Activated naive CD4-positive, alpha-beta T cell treated with anti-CD3 and anti-CD28 coated beads, Interleukin-2, amount 10 ng/mL, durations not matched to agents 7 days and 5 days (primary cell): ENCODE results near the gene FOXN3.
A peak's percentile ranks its signal among the peaks of the same experiment; 100 is the strongest.

Experiments used
- CTCF ChIA-PET: fragments of 350-600 bp; sonication (Branson Sonifier 250); formaldehyde crosslinking; loops from one replicate; lab custom pipeline; 2021; ENCODE audit warnings: antibody characterized with exemption; lab: Charles Lee
- DNase-seq: peaks from one replicate; pipeline ENCODE4 v3.0.0-alpha.2; 2020
- H3K27ac Mint-ChIP-seq: one replicate; pipeline ENCODE4 v1.8.0; 2021; ENCODE audit warnings: mild to moderate bottlenecking, moderate library complexity, mixed read lengths
- H3K27me3 Mint-ChIP-seq: one replicate; pipeline ENCODE4 v1.8.0; 2021; ENCODE audit warnings: mild to moderate bottlenecking, mixed read lengths
- H3K36me3 Mint-ChIP-seq: one replicate; pipeline ENCODE4 v1.8.0; 2021; ENCODE audit warnings: mixed read lengths
- H3K4me1 Mint-ChIP-seq: one replicate; pipeline ENCODE4 v1.8.0; 2021; ENCODE audit warnings: mixed read lengths
- H3K4me3 Mint-ChIP-seq: one replicate; pipeline ENCODE4 v1.8.0; 2021; ENCODE audit warnings: mild to moderate bottlenecking, moderate library complexity, mixed read lengths
- H3K9me3 Mint-ChIP-seq: one replicate; pipeline ENCODE4 v1.8.0; 2021; ENCODE audit warnings: mixed read lengths

Gene FOXN3

GRCh38 chr14:89197623-89198022 lies 219.4 kb downstream of the FOXN3 start:
- Mint-ChIP-seq H3K4me3 (no peak overlapping the region), H3K4me1 (peaks cover 10% of the 10 kb centered on the region), H3K27ac (no peak overlapping the region), H3K36me3 (peaks cover 25% of the 10 kb centered on the region), H3K9me3 (peaks cover 7% of the 10 kb centered on the region), H3K27me3 (no peaks in the 10 kb centered on the region)
- no peak for DNase-seq
- CTCF ChIA-PET: no interaction called here

- Mint-ChIP-seq H3K4me3 (no peak overlapping the region), H3K27me3 (no peaks in the 10 kb centered on the region), H3K4me1 (peaks cover under 1% of the 10 kb centered on the region), H3K9me3 (peaks cover 7% of the 10 kb centered on the region), H3K36me3 (peaks cover 25% of the 10 kb centered on the region), H3K27ac (no peak overlapping the region)
- CTCF ChIA-PET: no interaction called here
- no peak for DNase-seq
These were observed 220.5 kb downstream of the FOXN3 start for GRCh38 chr14:89196545-89196944.

GRCh38 chr14:89194376-89194775 lies 222.7 kb downstream of the FOXN3 start:
- H3K4me1 Mint-ChIP-seq: no peaks in the 10 kb centered on the region
- H3K4me3 Mint-ChIP-seq: no peak overlapping the region
- CTCF ChIA-PET: no interaction called here
- H3K9me3 Mint-ChIP-seq: peaks cover 7% of the 10 kb centered on the region
- peak overlapping the region; percentile 14 for H3K27ac Mint-ChIP-seq
- no peaks in the 10 kb centered on the region for H3K27me3 Mint-ChIP-seq
- DNase-seq: no peak
- peaks cover 29% of the 10 kb centered on the region for H3K36me3 Mint-ChIP-seq

GRCh38 chr14:89190765-89191513 lies 226.1 kb downstream of the FOXN3 start:
- Mint-ChIP-seq H3K9me3 (no peaks in the 10 kb centered on the region), H3K27me3 (no peaks in the 10 kb centered on the region), H3K36me3 (peaks cover 25% of the 10 kb centered on the region), H3K4me3 (no peak overlapping the region), H3K4me1 (no peaks in the 10 kb centered on the region), H3K27ac (no peak overlapping the region)
- DNase-seq: no peak
- CTCF ChIA-PET: interaction anchor here (0.6 to 3.0 kb wide), 2 partner anchors 14 to 468 kb away, joined by 3 to 15 read pairs; no protein-coding TSS in a partner anchor

- H3K36me3 Mint-ChIP-seq: peaks cover 23% of the 10 kb centered on the region
- no peaks in the 10 kb centered on the region for H3K27me3 Mint-ChIP-seq
- no peaks in the 10 kb centered on the region for H3K9me3 Mint-ChIP-seq
- H3K27ac Mint-ChIP-seq: no peak overlapping the region
- no peak overlapping the region for H3K4me3 Mint-ChIP-seq
- H3K4me1 Mint-ChIP-seq: no peaks in the 10 kb centered on the region
- no peak for DNase-seq
- CTCF ChIA-PET: interaction anchor here (1.0 to 3.0 kb wide), 2 partner anchors 11 to 19 kb away, joined by 3 to 15 read pairs; no protein-coding TSS in a partner anchor
These were observed 228.5 kb downstream of the FOXN3 start for GRCh38 chr14:89188492-89188891.

- peak overlapping the region; percentile 42 for H3K27ac Mint-ChIP-seq
- H3K4me1 Mint-ChIP-seq: no peaks in the 10 kb centered on the region
- H3K27me3 Mint-ChIP-seq: no peaks in the 10 kb centered on the region
- DNase-seq: no peak
- H3K4me3 Mint-ChIP-seq: no peak overlapping the region
- CTCF ChIA-PET: interaction anchor here (1.0 to 3.0 kb wide), 3 partner anchors 10 to 13 kb away, joined by 4 to 15 read pairs (median 9); no protein-coding TSS in a partner anchor
- no peaks in the 10 kb centered on the region for H3K9me3 Mint-ChIP-seq
- peaks cover 25% of the 10 kb centered on the region for H3K36me3 Mint-ChIP-seq
These were observed 229.5 kb downstream of the FOXN3 start for GRCh38 chr14:89187501-89187900.

- H3K4me3 Mint-ChIP-seq: no peak overlapping the region
- H3K4me1 Mint-ChIP-seq: no peaks in the 10 kb centered on the region
- CTCF ChIA-PET: interaction anchor here (1.0 to 1.7 kb wide), 2 partner anchors 10 to 14 kb away, joined by 4 to 9 read pairs; no protein-coding TSS in a partner anchor
- peaks cover 25% of the 10 kb centered on the region for H3K36me3 Mint-ChIP-seq
- H3K27me3 Mint-ChIP-seq: no peaks in the 10 kb centered on the region
- DNase-seq: no peak
- H3K27ac Mint-ChIP-seq: no peak overlapping the region
- no peaks in the 10 kb centered on the region for H3K9me3 Mint-ChIP-seq
These were observed 230.1 kb downstream of the FOXN3 start for GRCh38 chr14:89186856-89187376.

- DNase-seq: no peak
- CTCF ChIA-PET: interaction anchor here (0.6 to 1.7 kb wide), 2 partner anchors 9 to 31 kb away, joined by 3 to 9 read pairs; no protein-coding TSS in a partner anchor
- Mint-ChIP-seq H3K4me3 (no peak overlapping the region), H3K9me3 (no peaks in the 10 kb centered on the region), H3K4me1 (no peaks in the 10 kb centered on the region), H3K36me3 (peaks cover 25% of the 10 kb centered on the region), H3K27ac (peak overlapping the region; percentile 51), H3K27me3 (no peaks in the 10 kb centered on the region)
These were observed 230.8 kb downstream of the FOXN3 start for GRCh38 chr14:89185919-89186855.

GRCh38 chr14:89184952-89185351 lies 232.1 kb downstream of the FOXN3 start:
- H3K27ac Mint-ChIP-seq: no peak overlapping the region
- H3K9me3 Mint-ChIP-seq: no peaks in the 10 kb centered on the region
- H3K4me3 Mint-ChIP-seq: no peak overlapping the region
- no peaks in the 10 kb centered on the region for H3K27me3 Mint-ChIP-seq
- DNase-seq: no peak
- H3K4me1 Mint-ChIP-seq: no peaks in the 10 kb centered on the region
- CTCF ChIA-PET: no interaction called here
- peaks cover 22% of the 10 kb centered on the region for H3K36me3 Mint-ChIP-seq

GRCh38 chr14:89182326-89182725 lies 234.7 kb downstream of the FOXN3 start:
- no peak for DNase-seq
- CTCF ChIA-PET: no interaction called here
- H3K4me3 Mint-ChIP-seq: no peak overlapping the region
- peaks cover 8% of the 10 kb centered on the region for H3K4me1 Mint-ChIP-seq
- peaks cover 10% of the 10 kb centered on the region for H3K36me3 Mint-ChIP-seq
- no peaks in the 10 kb centered on the region for H3K9me3 Mint-ChIP-seq
- H3K27me3 Mint-ChIP-seq: no peaks in the 10 kb centered on the region
- H3K27ac Mint-ChIP-seq: no peak overlapping the region

- no peaks in the 10 kb centered on the region for H3K27me3 Mint-ChIP-seq
- peaks cover 6% of the 10 kb centered on the region for H3K36me3 Mint-ChIP-seq
- peaks cover 8% of the 10 kb centered on the region for H3K4me1 Mint-ChIP-seq
- H3K4me3 Mint-ChIP-seq: no peak overlapping the region
- CTCF ChIA-PET: interaction anchor here (1.0 kb wide), 1 partner anchor 188 kb away, joined by 3 read pairs; no protein-coding TSS in a partner anchor
- no peak overlapping the region for H3K27ac Mint-ChIP-seq
- DNase-seq: no peak
- no peaks in the 10 kb centered on the region for H3K9me3 Mint-ChIP-seq
These were observed 236.5 kb downstream of the FOXN3 start for GRCh38 chr14:89180546-89180945.

GRCh38 chr14:89179891-89180404 lies 237.1 kb downstream of the FOXN3 start:
- no peaks in the 10 kb centered on the region for H3K27me3 Mint-ChIP-seq
- no peak overlapping the region for H3K4me3 Mint-ChIP-seq
- CTCF ChIA-PET: interaction anchor here (0.6 kb wide), 1 partner anchor 692 kb away, joined by 3 read pairs; no protein-coding TSS in a partner anchor
- peaks cover 8% of the 10 kb centered on the region for H3K4me1 Mint-ChIP-seq
- H3K36me3 Mint-ChIP-seq: peaks cover 8% of the 10 kb centered on the region
- no peak for DNase-seq
- no peak overlapping the region for H3K27ac Mint-ChIP-seq
- H3K9me3 Mint-ChIP-seq: no peaks in the 10 kb centered on the region

- Mint-ChIP-seq H3K4me1 (peaks cover 8% of the 10 kb centered on the region), H3K27me3 (no peaks in the 10 kb centered on the region), H3K27ac (no peak overlapping the region), H3K36me3 (peaks cover 15% of the 10 kb centered on the region), H3K4me3 (no peak overlapping the region), H3K9me3 (no peaks in the 10 kb centered on the region)
- DNase-seq: no peak
- CTCF ChIA-PET: interaction anchor here (0.6 to 3.0 kb wide), 6 partner anchors 7 to 735 kb away, joined by 3 to 15 read pairs (median 7); no protein-coding TSS in a partner anchor
These were observed 238.1 kb downstream of the FOXN3 start for GRCh38 chr14:89178800-89179535.
